ENCODE measurements around the gene CYB5RL. TPM values are rescaled to one million over a fixed set of nuclear protein-coding genes. Genes with fewer than 3 reads are reported as not detected.

CYB5RL gene
- total and polyA plus RNA-seq, 4 donors: 3.1 to 7.9 (median 3.7) TPM

- H3K36me3 ChIP-seq (ENCODE audit: control insufficient read depth in 1 of 2, insufficient read depth in 2 of 2, low read length in 1 of 2): peaks cover 0 to 4% of the 10 kb centered on the region in 2 donors
- no peak for ATAC-seq (ENCODE audit: low FRiP score)
These were observed 13.8 kb downstream of the CYB5RL start for GRCh38 chr1:54186056-54186455.

GRCh38 chr1:54180701-54181360, 19.0 kb downstream of the CYB5RL start:
- H3K27ac ChIP-seq (ENCODE audit: low read depth in 1 of 2, low read length in 2 of 2): no peak overlapping the region
- DNase-seq (no peak), ATAC-seq (ENCODE audit: low FRiP score) (no peak)
- no peak overlapping the region for H3K4me3 ChIP-seq (ENCODE audit: low read length in 2 of 2)
- no peaks in the 10 kb centered on the region for H3K27me3 ChIP-seq (ENCODE audit: control insufficient read depth in 1 of 2, insufficient read depth in 2 of 2, low read length in 1 of 2)
- WGBS, 2 donors: 91 to 94% methylated on average over 5 of the region's 5 CpGs
- intact Hi-C loops (cut with DNase I): loop anchor here in 1 of 2 donors (5.0 kb wide), 1 partner anchor 306 kb away; no protein-coding TSS in a partner anchor
- H3K4me1 ChIP-seq (ENCODE audit: control insufficient read depth in 1 of 2, insufficient read depth in 2 of 2, low read length in 2 of 2): no peaks in the 10 kb centered on the region
- peaks cover 0 to 1% of the 10 kb centered on the region in 2 donors for H3K36me3 ChIP-seq (ENCODE audit: control insufficient read depth in 1 of 2, insufficient read depth in 2 of 2, low read length in 1 of 2)
- H3K9me3 ChIP-seq (ENCODE audit: control insufficient read depth, low read length): no peaks in the 10 kb centered on the region

More at GRCh38 chr1:54186056-54186455, 13.8 kb downstream of the CYB5RL start:
- no peak for DNase-seq
- Histone ChIP-seq H3K4me3 (ENCODE audit: low read length in 2 of 2) (no peak overlapping the region), H3K27ac (ENCODE audit: low read depth in 1 of 2, low read length in 2 of 2) (no peak overlapping the region), H3K4me1 (ENCODE audit: control insufficient read depth in 1 of 2, insufficient read depth in 2 of 2, low read length in 2 of 2) (no peaks in the 10 kb centered on the region), H3K9me3 (ENCODE audit: control insufficient read depth, low read length) (no peaks in the 10 kb centered on the region), H3K27me3 (ENCODE audit: control insufficient read depth in 1 of 2, insufficient read depth in 2 of 2, low read length in 1 of 2) (no peaks in the 10 kb centered on the region)
- intact Hi-C loops (cut with DNase I): no loop called here
- WGBS, 2 donors: 92 to 97% methylated on average over 3 of the region's 3 CpGs

DNA sequence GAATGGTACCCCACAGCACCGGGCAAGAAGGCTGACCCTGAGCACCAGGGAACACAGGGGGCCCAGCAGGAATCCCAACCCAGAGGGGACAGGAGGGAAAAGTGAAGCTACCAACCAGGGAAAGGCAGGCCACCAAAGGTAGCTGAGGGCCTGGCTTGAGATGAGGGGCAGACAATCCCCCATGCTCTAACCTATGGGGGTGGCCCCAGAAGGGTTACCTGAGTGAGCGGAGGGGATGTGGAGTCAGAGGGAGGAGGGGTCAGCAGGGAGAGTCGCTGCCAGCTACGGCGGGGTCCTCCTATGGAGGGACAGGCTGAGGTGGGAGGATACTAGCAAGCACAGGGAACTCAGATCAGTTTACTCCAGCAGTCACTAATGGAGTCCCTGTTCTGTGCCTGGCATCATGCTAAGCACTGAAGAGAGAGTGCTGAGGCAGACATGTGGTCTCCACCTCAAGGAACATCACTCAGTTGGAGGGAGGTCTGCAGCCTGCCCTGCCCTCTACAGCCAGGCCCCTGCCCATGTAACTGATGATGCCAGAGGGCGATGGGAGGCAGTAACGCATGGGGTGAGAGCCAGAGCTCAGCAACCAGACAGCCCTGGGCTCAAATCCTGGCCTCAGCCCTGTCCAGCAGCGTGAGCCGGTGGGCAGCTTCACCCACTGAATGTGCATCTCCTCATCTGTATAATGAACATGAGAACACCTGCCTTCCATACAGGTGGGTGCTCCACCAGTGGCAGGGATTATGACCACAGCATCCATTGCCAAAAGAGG, 21.3 kb downstream of the CYB5RL start:
- 76 to 90% methylated on average over 9 of the region's 9 CpGs for WGBS, 2 donors
- no peaks in the 10 kb centered on the region for H3K9me3 ChIP-seq (ENCODE audit: control insufficient read depth, low read length)

DNA sequence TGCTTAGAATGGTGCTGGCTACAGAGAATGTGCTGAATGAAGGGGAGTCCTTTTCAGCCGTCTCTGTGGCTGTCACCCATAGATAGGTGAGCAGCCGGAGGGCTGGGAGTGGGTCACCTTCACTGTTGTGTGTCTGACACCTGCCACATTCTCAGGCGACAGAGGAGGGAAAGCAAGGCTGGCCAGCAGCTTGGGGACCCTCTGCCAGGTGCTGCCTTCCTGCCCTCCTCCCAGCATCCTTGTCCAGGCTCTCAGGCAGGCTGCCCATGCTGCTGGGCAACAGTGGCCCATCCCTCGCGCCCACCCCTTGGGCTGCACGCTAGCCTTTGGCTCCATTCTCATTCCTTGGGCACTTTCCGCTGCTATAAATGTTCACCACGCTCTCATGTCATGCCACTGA, 22.1 kb downstream of the CYB5RL start:
- WGBS, 2 donors: 90 to 94% methylated on average over 8 of the region's 8 CpGs

More for the DNA sequence above, 21.3 kb downstream of the CYB5RL start:
- H3K27ac ChIP-seq (ENCODE audit: low read depth in 1 of 2, low read length in 2 of 2): no peak overlapping the region
- intact Hi-C loops (cut with DNase I): no loop called here
- H3K4me3 ChIP-seq (ENCODE audit: low read length in 2 of 2): no peak overlapping the region
- no peaks in the 10 kb centered on the region for H3K27me3 ChIP-seq (ENCODE audit: control insufficient read depth in 1 of 2, insufficient read depth in 2 of 2, low read length in 1 of 2)
- H3K4me1 ChIP-seq (ENCODE audit: control insufficient read depth in 1 of 2, insufficient read depth in 2 of 2, low read length in 2 of 2): no peaks in the 10 kb centered on the region
- no peak for DNase-seq
- no peak for ATAC-seq (ENCODE audit: low FRiP score)
- H3K36me3 ChIP-seq (ENCODE audit: control insufficient read depth in 1 of 2, insufficient read depth in 2 of 2, low read length in 1 of 2): peaks cover 0 to 6% of the 10 kb centered on the region in 2 donors

DNA sequence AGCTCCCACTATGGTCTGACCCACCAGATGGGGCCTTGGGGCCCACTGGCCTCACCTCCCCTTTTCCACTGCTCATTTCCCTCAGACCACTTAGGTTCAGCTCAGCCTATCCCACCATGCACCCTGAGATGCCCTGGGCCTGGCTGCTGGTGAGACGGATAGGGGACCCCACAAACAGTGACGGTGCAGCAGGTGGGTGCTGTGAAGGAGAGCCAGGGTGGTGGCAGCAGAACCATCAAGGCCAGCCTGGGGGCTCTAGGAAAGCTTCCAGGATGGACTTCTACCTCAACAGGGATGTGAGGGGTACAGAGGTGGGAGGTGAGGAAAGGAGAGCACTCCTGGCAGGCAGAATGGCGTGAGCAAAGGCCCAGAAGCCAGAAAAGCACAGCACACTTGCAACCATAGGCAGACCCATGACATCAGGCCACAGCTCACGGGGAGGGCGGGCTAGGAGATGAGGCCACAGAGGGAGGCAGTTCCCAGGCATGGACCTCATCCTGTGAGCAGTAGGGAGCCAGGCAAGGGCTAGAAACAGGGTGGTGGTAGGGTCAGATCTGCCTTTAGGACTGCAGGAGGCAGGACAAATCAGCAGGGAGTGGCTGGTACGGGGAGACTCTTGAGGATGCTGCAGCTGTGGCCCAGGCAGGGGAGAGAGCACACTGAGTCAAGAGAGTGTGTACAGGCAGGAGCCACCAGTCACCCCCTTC, 23.1 kb downstream of the CYB5RL start:
- no peak overlapping the region for H3K27ac ChIP-seq (ENCODE audit: low read depth in 1 of 2, low read length in 2 of 2)
- no peaks in the 10 kb centered on the region for H3K27me3 ChIP-seq (ENCODE audit: control insufficient read depth in 1 of 2, insufficient read depth in 2 of 2, low read length in 1 of 2)
- H3K4me3 ChIP-seq (ENCODE audit: low read length in 2 of 2): no peak overlapping the region
- H3K9me3 ChIP-seq (ENCODE audit: control insufficient read depth, low read length): no peaks in the 10 kb centered on the region
- DNase-seq: no peak
- no peak for ATAC-seq (ENCODE audit: low FRiP score)
- H3K4me1 ChIP-seq (ENCODE audit: control insufficient read depth in 1 of 2, insufficient read depth in 2 of 2, low read length in 2 of 2): no peaks in the 10 kb centered on the region
- intact Hi-C loops (cut with DNase I): no loop called here
- 94 to 95% methylated on average over 6 of the region's 6 CpGs for WGBS, 2 donors
- H3K36me3 ChIP-seq (ENCODE audit: control insufficient read depth in 1 of 2, insufficient read depth in 2 of 2, low read length in 1 of 2): peaks cover 0 to 6% of the 10 kb centered on the region in 2 donors

More for the DNA sequence above, 22.1 kb downstream of the CYB5RL start:
- no peaks in the 10 kb centered on the region for H3K27me3 ChIP-seq (ENCODE audit: control insufficient read depth in 1 of 2, insufficient read depth in 2 of 2, low read length in 1 of 2)
- no peaks in the 10 kb centered on the region for H3K4me1 ChIP-seq (ENCODE audit: control insufficient read depth in 1 of 2, insufficient read depth in 2 of 2, low read length in 2 of 2)
- intact Hi-C loops (cut with DNase I): no loop called here
- no peaks in the 10 kb centered on the region for H3K9me3 ChIP-seq (ENCODE audit: control insufficient read depth, low read length)
- no peak overlapping the region for H3K27ac ChIP-seq (ENCODE audit: low read depth in 1 of 2, low read length in 2 of 2)
- ATAC-seq (ENCODE audit: low FRiP score): no peak
- no peak overlapping the region for H3K4me3 ChIP-seq (ENCODE audit: low read length in 2 of 2)
- DNase-seq: no peak
- peaks cover 0 to 6% of the 10 kb centered on the region in 2 donors for H3K36me3 ChIP-seq (ENCODE audit: control insufficient read depth in 1 of 2, insufficient read depth in 2 of 2, low read length in 1 of 2)

GRCh38 chr1:54174106-54174505, 25.7 kb downstream of the CYB5RL start:
- DNase-seq (no peak), ATAC-seq (ENCODE audit: low FRiP score) (no peak)
- H3K9me3 ChIP-seq (ENCODE audit: control insufficient read depth, low read length): no peaks in the 10 kb centered on the region
- no peaks in the 10 kb centered on the region for H3K27me3 ChIP-seq (ENCODE audit: control insufficient read depth in 1 of 2, insufficient read depth in 2 of 2, low read length in 1 of 2)
- H3K4me3 ChIP-seq (ENCODE audit: low read length in 2 of 2): no peak overlapping the region
- 91 to 93% methylated on average over 4 of the region's 4 CpGs for WGBS, 2 donors
- H3K27ac ChIP-seq (ENCODE audit: low read depth in 1 of 2, low read length in 2 of 2): no peak overlapping the region
- intact Hi-C loops (cut with DNase I): no loop called here
- no peaks in the 10 kb centered on the region for H3K4me1 ChIP-seq (ENCODE audit: control insufficient read depth in 1 of 2, insufficient read depth in 2 of 2, low read length in 2 of 2)
- H3K36me3 ChIP-seq (ENCODE audit: control insufficient read depth in 1 of 2, insufficient read depth in 2 of 2, low read length in 1 of 2): peaks cover 0 to 5% of the 10 kb centered on the region in 2 donors

GRCh38 chr1:54173681-54174080, 26.1 kb downstream of the CYB5RL start:
- no peak for ATAC-seq (ENCODE audit: low FRiP score)

DNA sequence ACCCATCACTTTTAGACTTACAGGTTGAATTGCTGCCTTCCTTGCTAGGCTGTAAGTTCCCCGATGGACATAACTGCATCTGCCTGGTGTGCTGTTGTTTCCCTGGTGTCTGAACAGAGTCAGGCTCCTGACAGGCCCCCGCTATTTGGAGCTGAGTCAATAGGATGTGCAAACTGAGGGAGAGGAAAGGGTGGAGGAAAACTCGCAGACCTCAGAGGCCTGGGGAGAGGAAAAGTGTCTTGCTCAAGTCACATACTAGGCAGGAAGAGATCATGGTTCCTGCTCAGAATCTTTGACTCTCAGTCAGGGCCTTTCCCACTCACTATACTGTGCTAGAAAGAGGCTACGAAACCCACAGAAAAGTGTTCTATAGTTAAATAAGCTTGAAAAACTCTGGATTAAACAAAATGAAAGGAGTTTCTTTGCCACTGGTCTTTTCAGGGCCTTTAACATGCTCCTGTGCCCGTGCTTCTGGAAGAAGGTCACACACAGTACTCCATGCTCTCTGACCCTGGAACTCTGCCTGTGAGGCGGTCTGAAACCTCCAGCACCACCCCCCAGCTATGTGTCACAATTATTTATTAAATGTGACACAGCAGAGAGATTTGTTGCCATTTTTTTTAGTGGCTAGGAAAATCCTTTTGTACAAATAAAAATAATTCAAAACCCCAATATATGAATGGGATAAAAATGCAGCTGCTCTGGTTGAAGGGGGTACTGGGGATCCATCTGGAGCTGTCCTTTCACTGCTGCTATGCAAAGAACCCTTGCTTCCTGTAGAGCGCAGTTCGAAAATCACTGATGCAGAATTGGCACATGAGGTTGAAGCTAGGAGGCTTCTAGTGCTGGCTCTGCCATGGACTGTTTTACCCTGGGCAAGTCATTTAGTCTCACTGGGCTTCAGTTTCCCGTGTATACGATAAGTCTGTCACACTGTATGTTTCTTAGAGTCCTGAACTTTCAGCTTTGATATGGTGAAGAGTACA, 26.9 kb downstream of the CYB5RL start:
- Histone ChIP-seq H3K4me3 (ENCODE audit: low read length in 2 of 2) (no peak overlapping the region), H3K36me3 (ENCODE audit: control insufficient read depth in 1 of 2, insufficient read depth in 2 of 2, low read length in 1 of 2) (peaks cover 0 to 5% of the 10 kb centered on the region in 2 donors), H3K27ac (ENCODE audit: low read depth in 1 of 2, low read length in 2 of 2) (no peak overlapping the region), H3K4me1 (ENCODE audit: control insufficient read depth in 1 of 2, insufficient read depth in 2 of 2, low read length in 2 of 2) (no peaks in the 10 kb centered on the region), H3K27me3 (ENCODE audit: control insufficient read depth in 1 of 2, insufficient read depth in 2 of 2, low read length in 1 of 2) (no peaks in the 10 kb centered on the region), H3K9me3 (ENCODE audit: control insufficient read depth, low read length) (no peaks in the 10 kb centered on the region)
- DNase-seq: no peak
- WGBS, 2 donors: 80 to 85% methylated on average over 10 of the region's 10 CpGs
- no peak for ATAC-seq (ENCODE audit: low FRiP score)
- intact Hi-C loops (cut with DNase I): no loop called here

More at GRCh38 chr1:54173681-54174080, 26.1 kb downstream of the CYB5RL start:
- Histone ChIP-seq H3K27me3 (ENCODE audit: control insufficient read depth in 1 of 2, insufficient read depth in 2 of 2, low read length in 1 of 2) (no peaks in the 10 kb centered on the region), H3K4me1 (ENCODE audit: control insufficient read depth in 1 of 2, insufficient read depth in 2 of 2, low read length in 2 of 2) (no peaks in the 10 kb centered on the region), H3K27ac (ENCODE audit: low read depth in 1 of 2, low read length in 2 of 2) (no peak overlapping the region), H3K36me3 (ENCODE audit: control insufficient read depth in 1 of 2, insufficient read depth in 2 of 2, low read length in 1 of 2) (peaks cover 0 to 5% of the 10 kb centered on the region in 2 donors), H3K4me3 (ENCODE audit: low read length in 2 of 2) (no peak overlapping the region), H3K9me3 (ENCODE audit: control insufficient read depth, low read length) (no peaks in the 10 kb centered on the region)
- DNase-seq: no peak
- WGBS, 2 donors: 72 to 74% methylated on average over 9 of the region's 9 CpGs
- intact Hi-C loops (cut with DNase I): no loop called here

Measured in aorta (tissue), 5 donors.